Neural progenitor cell (in vitro differentiated cells): ENCODE data around the gene ARHGEF4. TPM values are rescaled to one million over a fixed set of nuclear protein-coding genes. Genes with fewer than 3 reads are reported as not detected.

Source experiments
- DNase-seq: peaks from one replicate; pipeline ENCODE4 v3.0.0-alpha.2; 2016; ENCODE audit warnings: low spot score
- H2AFZ ChIP-seq: fragments of 200-600 bp; sonication (generic); replicated peaks from 2 replicates; pipeline ENCODE4 v1.6.1; 2016; ENCODE audit warnings: antibody characterized with exemption
- H3F3A ChIP-seq: fragments of 200-600 bp; sonication (generic); 2 replicates; pipeline ENCODE4 v1.6.1; 2016; ENCODE audit warnings: antibody characterized with exemption, low read depth
- H3K27ac ChIP-seq: fragments of 200-600 bp; sonication (generic); 2 replicates; pipeline ENCODE4 v1.5.1; 2016; ENCODE audit warnings: mild to moderate bottlenecking
- H3K27me3 ChIP-seq: fragments of 200-600 bp; sonication (generic); 2 replicates; pipeline ENCODE4 v1.6.1; 2016; ENCODE audit warnings: mild to moderate bottlenecking, moderate library complexity
- H3K36me3 ChIP-seq: fragments of 200-600 bp; sonication (generic); 2 replicates; pipeline ENCODE4 v1.5.1; 2016
- H3K4me1 ChIP-seq: fragments of 200-600 bp; sonication (generic); 2 replicates; pipeline ENCODE4 v1.6.1; 2016; ENCODE audit warnings: mixed run types
- H3K4me2 ChIP-seq: fragments of 200-600 bp; sonication (generic); 2 replicates; pipeline ENCODE4 v1.6.1; 2016
- H3K4me3 ChIP-seq: fragments of 200-600 bp; sonication (generic); 2 replicates; pipeline ENCODE4 v1.5.1; 2016
- H3K79me2 ChIP-seq: fragments of 200-600 bp; sonication (generic); 2 replicates; pipeline ENCODE4 v1.6.1; 2016; ENCODE audit warnings: low read depth
- H3K9ac ChIP-seq: fragments of 200-600 bp; sonication (generic); 2 replicates; pipeline ENCODE4 v1.6.1; 2016
- H3K9me3 ChIP-seq: fragments of 200-600 bp; sonication (generic); 2 replicates; pipeline ENCODE4 v1.5.1; 2016; ENCODE audit warnings: low read depth
- H4K20me1 ChIP-seq: fragments of 200-600 bp; sonication (generic); 2 replicates; pipeline ENCODE4 v1.6.1; 2016; ENCODE audit warnings: low read depth
- H3K27ac Mint-ChIP-seq: 3 replicates; pipeline ENCODE4 v1.8.0; 2021; ENCODE audit warnings: mixed read lengths
- H3K27me3 Mint-ChIP-seq: 2 replicates; pipeline ENCODE4 v1.8.0; 2022; ENCODE audit warnings: low read depth, mild to moderate bottlenecking, inconsistent platforms, moderate library complexity, mixed read lengths; ENCODE audit not compliant: insufficient read depth
- H3K36me3 Mint-ChIP-seq: 3 replicates; pipeline ENCODE4 v1.8.0; 2021; ENCODE audit warnings: mixed read lengths
- H3K4me1 Mint-ChIP-seq: 3 replicates; pipeline ENCODE4 v1.8.0; 2021; ENCODE audit warnings: mixed read lengths
- H3K4me3 Mint-ChIP-seq: 3 replicates; pipeline ENCODE4 v1.8.0; 2021; ENCODE audit warnings: mild to moderate bottlenecking, moderate library complexity, mixed read lengths
- H3K9me3 Mint-ChIP-seq: 3 replicates; pipeline ENCODE4 v1.8.0; 2020; ENCODE audit warnings: mixed read lengths
- EZH2 ChIP-seq: fragments of 200-600 bp; sonication (generic); IDR thresholded peaks from 2 replicates; pipeline ENCODE4 v1.6.1; 2017; ENCODE audit warnings: antibody characterized with exemption, mild to moderate bottlenecking, moderate library complexity
- EZH2phosphoT487 ChIP-seq: fragments of 200-600 bp; sonication (generic); IDR thresholded peaks from 2 replicates; pipeline ENCODE4 v1.6.1; 2017; ENCODE audit warnings: antibody characterized with exemption
- total RNA-seq: library from RNA; depleted of rRNA; stranded (reverse); fragments of >200 nt; gene quantifications from 2 replicates; pipeline ENCODE4 v1.2.3, GENCODE V29; 2015; ENCODE audit warnings: low replicate concordance
- TF ChIP-seq, protein P1 (sequence below): fragments of 200-600 bp; sonication (generic); IDR thresholded peaks from 2 replicates; pipeline ENCODE4 v1.5.1; 2017; ENCODE audit warnings: antibody characterized with exemption, mild to moderate bottlenecking

ARHGEF4 gene
- total RNA-seq, 1 donor from 2014 or later: 22.8 TPM

DNA sequence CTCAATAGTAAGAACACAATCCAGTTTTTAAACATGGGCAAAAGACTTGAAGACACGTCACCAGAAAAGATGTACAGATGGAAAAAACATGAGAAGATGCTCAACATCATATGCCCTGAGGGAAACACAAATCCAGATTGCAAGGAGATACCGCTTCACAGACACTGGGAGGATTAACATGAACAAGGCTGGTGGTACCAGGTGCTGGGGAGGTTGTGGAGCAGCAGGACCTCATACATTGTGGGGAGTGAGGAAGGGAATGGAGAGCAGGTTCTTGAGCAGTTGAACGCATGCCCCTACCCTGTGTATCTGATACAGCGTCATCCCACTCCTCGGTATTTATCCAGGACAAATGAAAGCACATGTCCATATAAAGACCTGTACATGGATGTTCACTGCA lies 72.1 kb downstream of the ARHGEF4 start:
- Histone ChIP-seq H3K9me3 (peaks cover 7% of the 10 kb centered on the region), H3K27me3 (no peaks in the 10 kb centered on the region), H3K4me2 (no peak overlapping the region), H2AFZ (no peak overlapping the region), H3K9ac (no peak overlapping the region), H3F3A (no peaks in the 10 kb centered on the region), H3K36me3 (no peaks in the 10 kb centered on the region), H3K79me2 (no peaks in the 10 kb centered on the region), H3K27ac (no peak overlapping the region), H3K4me1 (peaks cover 32% of the 10 kb centered on the region), H4K20me1 (no peaks in the 10 kb centered on the region), H3K4me3 (no peak overlapping the region)
- H3K36me3 Mint-ChIP-seq: no peaks in the 10 kb centered on the region
- no peak overlapping the region for H3K27ac Mint-ChIP-seq
- DNase-seq: no peak
- H3K27me3 Mint-ChIP-seq: peaks cover 3% of the 10 kb centered on the region
- peaks cover 14% of the 10 kb centered on the region for H3K9me3 Mint-ChIP-seq
- H3K4me3 Mint-ChIP-seq: no peak overlapping the region
- TF ChIP-seq EZH2phosphoT487 (no peak), EZH2 (no peak)
- TF ChIP-seq, protein P1, sequence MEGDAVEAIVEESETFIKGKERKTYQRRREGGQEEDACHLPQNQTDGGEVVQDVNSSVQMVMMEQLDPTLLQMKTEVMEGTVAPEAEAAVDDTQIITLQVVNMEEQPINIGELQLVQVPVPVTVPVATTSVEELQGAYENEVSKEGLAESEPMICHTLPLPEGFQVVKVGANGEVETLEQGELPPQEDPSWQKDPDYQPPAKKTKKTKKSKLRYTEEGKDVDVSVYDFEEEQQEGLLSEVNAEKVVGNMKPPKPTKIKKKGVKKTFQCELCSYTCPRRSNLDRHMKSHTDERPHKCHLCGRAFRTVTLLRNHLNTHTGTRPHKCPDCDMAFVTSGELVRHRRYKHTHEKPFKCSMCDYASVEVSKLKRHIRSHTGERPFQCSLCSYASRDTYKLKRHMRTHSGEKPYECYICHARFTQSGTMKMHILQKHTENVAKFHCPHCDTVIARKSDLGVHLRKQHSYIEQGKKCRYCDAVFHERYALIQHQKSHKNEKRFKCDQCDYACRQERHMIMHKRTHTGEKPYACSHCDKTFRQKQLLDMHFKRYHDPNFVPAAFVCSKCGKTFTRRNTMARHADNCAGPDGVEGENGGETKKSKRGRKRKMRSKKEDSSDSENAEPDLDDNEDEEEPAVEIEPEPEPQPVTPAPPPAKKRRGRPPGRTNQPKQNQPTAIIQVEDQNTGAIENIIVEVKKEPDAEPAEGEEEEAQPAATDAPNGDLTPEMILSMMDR: no peak
- H3K4me1 Mint-ChIP-seq: peaks cover 5% of the 10 kb centered on the region

DNA sequence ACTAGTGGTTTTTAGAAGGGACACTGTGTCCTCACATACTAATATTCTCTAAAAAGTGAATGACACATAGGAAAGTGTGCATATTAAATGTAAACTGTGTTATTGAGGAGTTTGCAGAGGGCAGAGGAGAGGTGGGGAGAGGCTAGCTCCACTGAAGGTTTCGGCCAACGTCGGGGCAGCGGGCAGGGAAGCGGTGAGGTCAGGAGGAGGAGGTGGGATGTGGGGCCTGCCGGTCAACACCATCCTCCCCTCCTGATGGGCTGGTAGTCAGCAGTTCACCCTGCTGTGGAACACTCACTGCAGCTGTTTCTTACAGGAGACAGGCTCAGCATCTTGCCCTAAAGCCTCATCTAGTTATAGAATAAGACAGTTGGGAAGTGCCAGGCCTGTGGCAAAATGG lies 74.2 kb downstream of the ARHGEF4 start:
- peaks cover 5% of the 10 kb centered on the region for H3K4me1 Mint-ChIP-seq
- no peak overlapping the region for H3K4me3 Mint-ChIP-seq

DNA sequence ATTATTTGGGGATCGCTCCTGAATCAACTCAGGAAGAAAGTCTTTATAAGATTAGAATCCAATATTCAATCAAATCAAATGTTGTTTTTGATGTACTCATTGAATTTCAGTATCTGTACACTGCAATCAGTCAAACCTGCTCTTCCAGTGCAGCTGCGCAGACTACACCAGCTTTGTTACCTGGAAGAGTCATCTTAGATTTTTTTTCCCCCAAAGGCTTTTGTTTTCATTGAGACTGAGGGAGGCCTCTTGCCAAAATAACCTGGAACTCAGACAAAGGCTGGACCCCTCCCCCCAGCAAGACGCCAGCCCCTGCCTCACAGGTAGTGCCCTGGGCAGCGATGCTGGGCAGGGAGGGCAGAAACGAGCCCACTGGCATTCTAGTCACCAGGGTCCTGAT lies 74.8 kb downstream of the ARHGEF4 start:
- TF ChIP-seq, protein P1: no peak
- no peak for TF ChIP-seq EZH2
- no peak for TF ChIP-seq EZH2phosphoT487
- no peak for DNase-seq
- Histone ChIP-seq H3F3A (no peaks in the 10 kb centered on the region), H3K79me2 (no peaks in the 10 kb centered on the region), H3K27me3 (no peaks in the 10 kb centered on the region), H3K4me2 (no peak overlapping the region), H2AFZ (no peak overlapping the region), H3K4me1 (peaks cover 32% of the 10 kb centered on the region), H4K20me1 (no peaks in the 10 kb centered on the region), H3K9me3 (no peaks in the 10 kb centered on the region), H3K36me3 (no peaks in the 10 kb centered on the region), H3K9ac (no peak overlapping the region), H3K4me3 (no peak overlapping the region), H3K27ac (no peak overlapping the region)
- Mint-ChIP-seq H3K27me3 (peaks cover 3% of the 10 kb centered on the region), H3K27ac (no peak overlapping the region), H3K4me1 (peaks cover 5% of the 10 kb centered on the region), H3K9me3 (peaks cover 8% of the 10 kb centered on the region), H3K4me3 (no peak overlapping the region), H3K36me3 (no peaks in the 10 kb centered on the region)

More for the DNA sequence above, 74.2 kb downstream of the ARHGEF4 start:
- Mint-ChIP-seq H3K27ac (no peak overlapping the region), H3K36me3 (no peaks in the 10 kb centered on the region), H3K9me3 (peaks cover 13% of the 10 kb centered on the region), H3K27me3 (peaks cover 3% of the 10 kb centered on the region)
- no peaks in the 10 kb centered on the region for H3F3A ChIP-seq
- H2AFZ ChIP-seq: no peak overlapping the region
- H3K27me3 ChIP-seq: no peaks in the 10 kb centered on the region
- no peaks in the 10 kb centered on the region for H3K36me3 ChIP-seq
- peaks cover 32% of the 10 kb centered on the region for H3K4me1 ChIP-seq
- no peak for DNase-seq
- no peak overlapping the region for H3K9ac ChIP-seq
- H3K4me3 ChIP-seq: no peak overlapping the region
- no peaks in the 10 kb centered on the region for H3K79me2 ChIP-seq
- H3K9me3 ChIP-seq: peaks cover 4% of the 10 kb centered on the region
- no peak overlapping the region for H3K4me2 ChIP-seq
- no peak for TF ChIP-seq EZH2phosphoT487
- TF ChIP-seq, protein P1: no peak
- TF ChIP-seq EZH2: no peak
- H4K20me1 ChIP-seq: no peaks in the 10 kb centered on the region
- no peak overlapping the region for H3K27ac ChIP-seq
